Stimulated activated CD8-positive, alpha-beta memory T cell treated with anti-CD3 and anti-CD28 coated beads, Interleukin-4, amount 100 ng/mL, for 1 hour (primary cell): ENCODE results near the gene MRGPRF.

Experiments
- DNase-seq, 2 donors: peaks; one replicate each; pipeline ENCODE4 v3.0.0-alpha.2; 2020; ENCODE audit warnings: low read depth in 2 of 2, low spot score in 1 of 2

MRGPRF gene, protein sequence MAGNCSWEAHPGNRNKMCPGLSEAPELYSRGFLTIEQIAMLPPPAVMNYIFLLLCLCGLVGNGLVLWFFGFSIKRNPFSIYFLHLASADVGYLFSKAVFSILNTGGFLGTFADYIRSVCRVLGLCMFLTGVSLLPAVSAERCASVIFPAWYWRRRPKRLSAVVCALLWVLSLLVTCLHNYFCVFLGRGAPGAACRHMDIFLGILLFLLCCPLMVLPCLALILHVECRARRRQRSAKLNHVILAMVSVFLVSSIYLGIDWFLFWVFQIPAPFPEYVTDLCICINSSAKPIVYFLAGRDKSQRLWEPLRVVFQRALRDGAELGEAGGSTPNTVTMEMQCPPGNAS

DNA sequence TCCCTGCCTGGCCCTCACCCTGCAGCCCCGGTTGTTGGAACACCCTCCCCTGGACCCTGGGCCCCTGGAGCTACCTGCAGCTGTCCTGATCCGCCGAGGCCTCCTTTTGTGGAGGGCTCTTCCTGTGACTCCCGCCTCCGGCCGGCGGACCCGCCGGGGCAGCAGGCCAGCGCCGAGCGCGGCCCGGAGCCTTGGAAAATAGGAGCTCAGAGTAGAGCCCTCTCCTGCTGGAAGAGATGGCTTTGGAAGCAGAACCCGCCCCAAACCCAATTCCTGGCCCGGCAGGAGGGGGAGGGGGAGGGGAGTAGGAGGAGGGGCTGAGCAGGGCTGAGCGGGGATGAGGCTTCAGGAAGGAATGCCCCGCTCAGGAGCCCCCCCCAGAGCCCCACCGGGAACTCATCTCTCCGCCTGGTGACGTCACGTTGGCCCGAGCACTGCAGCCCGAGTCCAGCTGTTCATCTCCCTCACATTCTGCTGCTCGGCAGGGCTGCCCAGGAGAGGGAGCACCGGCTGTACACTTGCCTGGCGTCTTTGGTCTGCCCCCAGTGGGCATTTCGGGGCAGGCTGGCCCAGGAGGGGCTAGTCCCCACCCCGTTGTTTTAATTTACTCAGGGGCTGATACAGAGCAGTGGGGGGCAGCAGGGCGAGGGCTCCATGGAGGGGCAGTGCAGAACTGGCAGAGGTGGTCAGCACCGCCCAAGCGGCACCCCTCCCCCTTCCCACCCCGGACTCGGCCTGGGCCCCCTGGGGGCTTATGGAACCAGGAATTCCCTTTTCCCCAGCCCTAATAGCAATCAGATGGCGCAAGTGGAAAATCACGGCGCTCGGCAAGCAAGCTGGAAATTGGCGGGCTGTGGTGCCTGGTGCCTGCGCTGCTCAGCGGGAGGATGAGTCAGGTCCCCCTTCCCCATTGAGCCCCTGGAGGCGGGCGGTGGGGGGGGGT is at the start of gene MRGPRF:
Gene MRGPRF, minus strand, starts transcription at position 238 of the 943 bp plus-strand sequence. CDS start 3,345 bp downstream, outside the sequence.
- DNase-seq: no peak

DNA sequence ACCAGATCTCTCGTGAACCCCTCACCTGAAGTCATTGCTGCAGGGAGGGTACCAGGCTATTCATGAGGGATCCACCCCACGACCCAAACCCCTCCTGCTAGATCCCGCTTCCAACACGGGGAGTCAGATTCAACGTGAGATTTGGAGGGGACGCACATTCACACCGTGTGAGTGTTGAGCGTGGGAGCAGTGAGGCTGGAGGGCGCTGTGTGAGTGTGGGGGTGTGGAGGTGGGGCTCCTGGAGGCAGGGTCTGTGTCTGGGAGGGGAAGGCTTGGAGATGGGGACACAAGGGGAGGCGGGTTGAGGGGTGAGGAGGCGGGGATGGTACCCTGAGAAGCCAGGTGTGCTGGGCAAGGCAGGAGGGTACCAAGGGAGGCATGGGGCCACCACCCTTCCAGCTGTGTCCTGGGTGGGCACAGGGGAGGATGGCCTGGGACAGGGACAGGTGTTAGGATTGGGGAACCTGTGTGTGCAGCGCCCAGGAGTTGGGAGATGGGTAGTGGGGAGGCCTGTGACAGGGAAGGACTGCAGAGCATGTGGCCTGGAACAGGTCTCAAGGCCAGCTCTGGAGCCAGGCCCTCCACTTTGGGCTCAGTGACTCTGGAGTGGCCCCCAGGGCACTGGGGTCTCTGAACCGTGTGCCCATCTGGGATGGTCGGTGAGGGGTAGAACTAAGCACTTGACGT is 49.3 kb upstream of the MRGPRF start:
- DNase-seq: no peak

DNA sequence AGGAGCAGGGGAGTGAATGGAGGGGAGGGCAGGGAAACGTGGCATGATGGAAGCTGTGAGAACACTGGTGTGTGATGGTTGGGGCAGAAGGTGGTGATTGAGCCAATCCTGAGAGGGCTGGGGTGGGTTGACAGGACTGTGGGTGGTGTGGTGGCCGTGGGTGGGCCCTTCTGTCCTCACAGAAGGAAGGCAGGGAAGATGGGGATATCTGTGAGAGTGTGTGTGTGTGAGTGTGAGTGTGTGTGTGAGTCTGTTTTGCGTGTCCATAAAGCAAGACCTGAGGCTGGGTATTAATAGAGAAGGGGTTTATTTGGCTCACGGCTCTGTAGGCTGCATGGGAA is 48.6 kb upstream of the MRGPRF start:
- no peak for DNase-seq

DNA sequence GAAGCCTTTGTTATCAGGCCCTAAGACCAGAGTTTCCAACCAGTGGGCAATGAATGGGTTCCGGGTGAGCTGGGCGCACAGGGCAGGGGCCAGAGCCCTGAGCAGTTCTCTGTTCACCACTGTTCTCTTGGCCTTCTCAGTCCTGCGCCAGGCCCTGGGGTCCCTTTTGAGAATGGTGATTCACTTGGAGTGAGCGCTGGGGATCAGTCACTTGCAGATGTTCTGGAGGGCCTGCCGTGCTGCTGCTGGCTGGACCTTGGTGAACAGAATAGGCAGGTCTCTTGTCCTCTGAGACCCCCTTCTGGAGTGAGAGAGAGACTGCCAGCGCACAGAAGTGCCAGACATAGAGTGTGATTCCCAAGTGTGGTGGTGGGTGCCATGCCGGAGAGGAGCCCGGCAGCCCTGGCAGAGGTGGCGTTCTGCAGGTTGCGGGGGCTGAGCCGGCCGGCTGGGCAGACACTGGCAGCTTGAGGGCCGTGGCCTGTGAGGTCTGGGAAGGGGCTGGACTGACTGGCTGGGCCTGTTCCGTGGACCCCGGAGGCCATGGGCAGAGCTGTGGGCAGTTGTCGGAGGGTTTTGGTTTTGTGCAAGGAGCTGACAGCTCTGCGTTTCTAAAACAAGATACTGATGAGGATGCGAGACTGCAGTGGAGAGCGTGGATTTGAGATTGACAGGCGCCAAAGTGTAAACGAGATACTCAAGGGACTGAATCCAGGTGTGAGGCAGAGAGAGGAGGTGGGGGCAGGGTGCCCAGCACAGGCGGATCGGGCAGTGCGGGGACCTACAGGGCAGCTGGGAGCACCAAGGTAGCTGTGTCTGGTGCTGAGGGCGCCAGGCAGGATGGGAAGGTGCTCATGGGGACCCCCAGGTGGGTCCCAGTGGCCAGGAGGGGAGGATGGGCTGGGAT is 48.0 kb upstream of the MRGPRF start:
- DNase-seq: no peak

DNA sequence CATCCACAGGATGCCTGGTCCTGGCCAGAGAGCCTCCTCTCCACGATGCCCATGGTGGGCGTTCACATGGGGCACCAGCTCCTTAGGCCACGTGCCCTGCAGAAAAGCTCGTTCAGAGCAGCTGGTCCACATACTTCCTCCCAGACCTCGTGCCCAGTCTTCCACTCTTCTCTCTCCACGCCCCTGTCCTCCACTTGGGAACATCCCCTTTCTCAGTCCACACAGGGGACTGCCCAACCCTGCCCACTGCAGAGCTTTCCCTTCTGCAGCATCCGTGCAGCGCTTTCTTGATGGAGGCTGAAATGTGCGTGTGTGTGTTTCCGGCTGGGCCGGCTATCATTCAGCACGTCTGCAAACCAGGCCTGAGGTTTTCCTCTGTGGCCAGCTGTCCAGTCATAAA is 46.9 kb upstream of the MRGPRF start:
- no peak for DNase-seq

DNA sequence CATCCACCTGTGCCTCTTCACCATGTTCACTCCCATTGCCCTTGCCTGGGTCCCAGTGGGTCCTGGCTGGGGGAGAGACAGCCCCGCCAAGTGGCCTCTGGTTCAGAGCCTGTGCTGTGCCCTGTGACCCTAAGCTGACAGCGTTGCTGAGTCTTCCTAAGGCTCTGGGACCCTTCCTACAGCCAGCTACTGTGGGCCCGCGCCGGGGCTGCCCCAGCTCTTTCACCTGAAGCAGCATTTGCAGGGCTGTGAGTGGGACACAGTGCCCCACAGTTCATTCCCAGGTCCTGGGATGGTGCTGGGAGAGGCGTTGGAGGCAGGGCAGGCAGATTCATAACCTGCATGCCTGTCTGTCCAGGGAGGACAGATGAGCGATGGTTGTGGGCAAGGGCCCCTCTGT is 46.4 kb upstream of the MRGPRF start:
- DNase-seq: no peak

DNA sequence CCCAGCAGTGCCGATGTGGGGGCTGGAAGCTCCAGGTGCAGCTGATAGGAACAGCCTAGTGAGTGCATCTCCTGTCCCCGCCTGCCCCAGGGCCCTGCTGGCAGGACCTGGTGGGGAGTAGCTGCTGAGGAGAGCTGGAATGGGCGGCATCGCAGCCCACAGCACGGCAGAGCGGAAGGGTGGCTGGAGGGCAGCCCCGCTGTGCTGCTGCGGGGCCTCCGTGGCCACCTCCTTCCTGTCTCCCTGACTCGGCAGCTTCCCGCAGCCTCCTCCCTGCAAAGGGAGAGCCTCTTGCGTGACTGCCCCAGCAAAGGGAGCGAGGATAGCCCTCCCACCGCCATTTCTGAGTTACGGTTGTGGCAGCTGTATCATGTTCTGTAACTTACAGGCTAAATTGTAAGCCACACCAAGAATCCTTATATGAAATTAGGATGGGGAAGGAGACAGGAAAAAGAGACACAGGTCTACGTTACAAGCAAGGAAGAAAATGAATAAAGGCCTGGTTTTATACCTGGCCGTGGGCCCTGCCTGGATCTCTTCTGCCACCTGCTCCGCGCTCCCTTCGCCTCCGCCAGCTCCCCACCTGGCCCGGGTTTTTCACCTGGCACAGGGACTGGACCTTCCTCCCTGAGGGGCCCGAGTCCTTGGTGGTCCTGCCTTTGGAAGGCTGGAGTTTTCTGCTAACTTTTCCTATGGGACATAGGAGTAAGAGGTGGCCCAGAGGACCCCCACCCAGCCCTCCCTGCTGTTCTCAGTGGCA is 45.6 kb upstream of the MRGPRF start:
- no peak for DNase-seq

DNA sequence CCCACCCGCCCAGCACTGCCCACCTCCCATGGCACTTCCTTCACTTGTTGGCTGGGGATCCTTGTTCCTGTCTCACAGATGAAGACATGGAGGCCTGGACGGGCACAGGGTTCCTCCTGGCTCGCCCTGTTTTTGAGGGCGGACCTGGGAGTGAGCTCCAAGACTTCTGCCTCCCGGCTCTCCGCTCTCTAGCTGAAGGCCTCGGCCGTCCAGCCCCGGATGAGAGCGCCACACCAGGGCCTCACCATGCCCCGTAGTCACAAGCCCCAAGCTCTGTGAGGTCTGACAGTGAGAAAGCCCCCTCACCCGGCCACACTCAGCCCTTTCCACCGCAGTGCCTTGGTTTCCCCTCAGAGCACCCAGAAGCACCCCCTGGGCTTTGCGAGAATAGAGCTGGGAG is 44.8 kb upstream of the MRGPRF start:
- no peak for DNase-seq

DNA sequence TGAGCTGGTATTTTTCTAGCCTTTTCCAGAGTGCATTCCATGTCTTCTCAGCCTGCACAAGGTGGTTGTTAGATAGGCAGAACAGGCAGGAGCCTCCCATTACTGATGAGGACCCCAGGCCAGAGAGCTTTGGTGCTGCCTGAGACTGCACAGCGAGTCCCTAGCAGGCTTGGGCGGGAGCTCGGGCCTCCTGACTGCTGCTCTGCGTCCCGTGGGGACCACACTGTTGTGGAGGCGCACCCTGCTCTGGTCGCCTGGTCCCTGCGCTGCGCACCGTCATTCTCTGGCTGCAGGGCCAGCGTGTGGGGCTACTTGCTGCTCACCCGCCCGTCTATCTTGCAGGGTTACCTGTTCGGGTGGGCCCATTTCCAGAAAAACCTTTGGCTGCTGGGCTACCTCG is 44.2 kb upstream of the MRGPRF start:
- no peak for DNase-seq

DNA sequence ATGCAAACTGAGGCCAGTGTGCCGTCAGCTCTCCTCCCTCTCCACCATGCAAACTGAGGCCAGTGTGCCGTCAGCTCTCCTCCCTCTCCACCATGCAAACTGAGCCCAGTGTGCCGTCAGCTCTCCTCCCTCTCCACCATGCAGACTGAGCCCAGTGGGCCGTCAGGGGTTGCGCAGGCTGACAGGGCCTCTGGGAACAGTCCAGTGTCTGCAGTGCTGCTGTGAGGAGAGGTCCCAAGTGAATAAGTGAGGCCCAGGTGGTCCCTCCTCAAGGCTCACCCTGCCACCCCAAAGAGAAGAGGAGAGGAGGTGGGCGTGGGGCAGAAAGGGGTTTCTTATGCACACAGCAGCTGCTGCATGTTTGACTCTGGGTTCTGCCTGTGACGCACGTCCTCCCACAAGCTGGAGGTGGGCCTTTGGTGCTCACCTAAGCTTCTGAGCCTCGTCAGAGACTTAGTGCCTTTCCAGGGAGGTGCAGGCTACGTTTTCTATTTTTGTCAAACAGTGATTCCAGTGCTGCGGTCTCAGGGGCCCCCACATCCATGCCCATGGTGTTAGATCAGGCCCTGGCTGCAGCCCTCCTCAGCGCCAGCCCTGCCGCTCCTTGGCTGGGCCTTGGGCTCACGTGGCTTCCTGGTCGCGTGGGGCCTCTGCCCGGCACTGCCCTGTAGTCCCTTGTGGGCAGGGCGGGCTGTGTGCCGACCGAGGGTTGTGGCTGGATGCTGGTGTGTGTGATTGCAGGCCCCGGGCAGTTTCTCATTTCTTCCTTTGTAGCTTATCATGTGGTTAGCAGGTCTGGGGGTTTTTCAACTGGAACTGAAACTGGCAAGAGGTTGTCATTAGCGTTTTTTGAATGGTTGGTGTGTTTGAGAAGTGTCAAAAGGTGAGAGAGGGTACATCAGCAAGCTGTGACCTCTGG is 42.8 kb upstream of the MRGPRF start:
- no peak for DNase-seq

DNA sequence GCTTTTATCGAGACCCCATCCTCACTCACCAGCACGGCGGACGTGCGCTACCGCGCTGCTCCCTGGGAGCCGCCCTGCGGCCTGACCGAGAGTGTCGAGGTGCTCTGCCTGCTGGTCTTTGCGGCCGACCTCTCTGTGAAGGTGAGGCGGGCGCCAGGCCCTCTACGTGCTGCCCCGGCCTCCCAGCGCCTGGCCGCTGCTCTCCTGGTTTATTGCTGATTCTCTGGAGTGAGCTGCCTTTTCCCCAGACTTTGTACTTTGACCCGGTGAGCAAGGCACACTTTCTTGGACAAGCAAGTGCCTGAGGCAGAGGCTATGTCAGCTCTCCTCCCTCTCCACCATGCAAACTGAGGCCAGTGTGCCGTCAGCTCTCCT is 42.2 kb upstream of the MRGPRF start:
- DNase-seq: no peak

DNA sequence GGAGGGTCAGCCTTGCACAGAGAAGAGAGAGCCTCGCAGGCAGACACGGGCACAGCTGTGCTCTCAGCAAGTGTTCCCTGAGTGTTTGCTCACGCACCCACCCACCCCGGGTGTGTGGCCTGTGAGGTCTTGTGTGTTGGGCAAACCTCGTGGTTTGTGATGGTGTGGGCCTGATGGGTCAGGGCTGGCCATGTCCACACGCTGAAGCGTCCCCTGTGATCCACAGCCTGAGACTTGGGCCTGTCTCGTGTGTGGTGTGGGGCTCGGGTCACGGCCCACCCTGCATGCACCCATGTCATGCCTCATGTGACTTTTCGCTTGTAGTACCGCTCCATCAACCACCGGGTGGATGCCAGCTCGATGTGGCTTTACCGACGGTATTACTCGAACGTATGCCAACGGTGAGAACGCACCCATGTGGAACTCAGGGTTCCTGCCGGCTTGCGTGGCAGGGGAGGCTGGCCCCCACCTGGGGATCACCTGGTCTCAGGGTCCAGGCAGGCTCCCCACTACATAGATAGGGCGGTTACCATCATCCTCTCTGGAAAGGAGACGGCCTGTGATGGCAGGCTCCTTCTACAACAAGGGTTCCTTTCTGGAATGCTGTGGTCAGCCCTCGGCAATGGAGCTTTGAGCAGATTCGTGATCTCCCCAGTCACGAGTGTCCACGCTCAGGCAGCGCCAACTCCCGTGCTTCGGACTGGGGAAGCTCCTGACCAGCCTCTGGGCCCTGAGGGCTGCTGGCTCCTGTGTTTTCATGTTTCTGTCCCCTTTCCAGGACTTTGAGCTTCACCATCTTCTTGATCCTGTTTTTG is 41.6 kb upstream of the MRGPRF start:
- no peak for DNase-seq

DNA sequence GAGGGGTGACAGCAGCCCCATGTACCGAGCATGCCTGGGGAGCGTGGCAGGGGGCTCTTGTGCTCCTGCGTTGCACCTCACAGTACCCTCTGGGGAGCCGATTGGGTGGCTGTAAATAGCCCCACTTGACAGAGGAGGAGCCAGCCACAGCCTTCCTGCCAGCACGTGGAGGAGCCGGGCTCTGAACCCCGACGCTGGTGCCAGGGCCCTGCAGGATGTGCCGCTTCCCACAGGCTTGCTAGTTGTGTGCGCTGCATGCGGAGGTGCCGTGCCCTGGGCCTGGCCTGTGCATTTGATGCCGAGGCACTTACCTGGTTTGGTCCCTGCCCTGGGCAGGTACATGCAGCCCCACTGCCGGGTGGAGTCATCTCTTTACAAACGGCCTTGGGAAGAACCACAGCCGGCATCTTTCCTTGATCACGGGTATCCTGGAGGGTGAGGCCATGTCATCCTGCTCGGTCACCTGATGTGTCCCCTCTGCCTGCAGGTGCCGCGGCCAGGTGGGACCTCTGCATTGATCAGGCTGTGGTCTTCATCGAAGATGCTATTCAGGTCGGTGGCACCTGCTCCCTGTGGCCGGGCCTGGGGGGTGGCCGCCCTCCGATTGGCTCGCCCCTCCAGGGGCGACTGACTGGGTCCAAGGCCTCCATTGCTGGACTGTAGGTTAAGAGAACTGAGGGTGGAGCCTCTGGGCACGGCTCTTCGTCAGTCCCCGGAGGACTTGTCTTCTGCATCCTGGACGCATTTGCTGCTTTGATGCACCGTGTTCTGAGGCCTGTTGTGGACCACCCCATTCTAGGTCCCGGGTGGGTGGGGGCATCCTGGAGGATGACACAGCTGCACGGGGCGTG is 40.7 kb upstream of the MRGPRF start:
- no peak for DNase-seq

DNA sequence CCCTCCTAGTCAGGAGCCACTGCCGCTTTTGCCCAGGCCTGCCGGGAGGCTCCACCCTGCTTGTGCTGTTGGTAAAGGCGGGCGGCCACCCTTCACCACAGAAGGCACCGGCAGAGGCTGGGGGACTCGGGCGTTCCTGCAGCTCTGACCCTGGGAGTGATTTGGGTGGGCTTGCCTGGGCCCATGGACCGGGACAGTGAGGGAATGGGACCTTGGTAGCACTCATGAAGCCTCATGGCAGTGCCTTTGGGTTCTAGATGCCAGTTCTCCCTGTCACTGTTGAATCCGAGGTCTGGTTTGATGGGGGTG is 40.1 kb upstream of the MRGPRF start:
- DNase-seq: no peak

DNA sequence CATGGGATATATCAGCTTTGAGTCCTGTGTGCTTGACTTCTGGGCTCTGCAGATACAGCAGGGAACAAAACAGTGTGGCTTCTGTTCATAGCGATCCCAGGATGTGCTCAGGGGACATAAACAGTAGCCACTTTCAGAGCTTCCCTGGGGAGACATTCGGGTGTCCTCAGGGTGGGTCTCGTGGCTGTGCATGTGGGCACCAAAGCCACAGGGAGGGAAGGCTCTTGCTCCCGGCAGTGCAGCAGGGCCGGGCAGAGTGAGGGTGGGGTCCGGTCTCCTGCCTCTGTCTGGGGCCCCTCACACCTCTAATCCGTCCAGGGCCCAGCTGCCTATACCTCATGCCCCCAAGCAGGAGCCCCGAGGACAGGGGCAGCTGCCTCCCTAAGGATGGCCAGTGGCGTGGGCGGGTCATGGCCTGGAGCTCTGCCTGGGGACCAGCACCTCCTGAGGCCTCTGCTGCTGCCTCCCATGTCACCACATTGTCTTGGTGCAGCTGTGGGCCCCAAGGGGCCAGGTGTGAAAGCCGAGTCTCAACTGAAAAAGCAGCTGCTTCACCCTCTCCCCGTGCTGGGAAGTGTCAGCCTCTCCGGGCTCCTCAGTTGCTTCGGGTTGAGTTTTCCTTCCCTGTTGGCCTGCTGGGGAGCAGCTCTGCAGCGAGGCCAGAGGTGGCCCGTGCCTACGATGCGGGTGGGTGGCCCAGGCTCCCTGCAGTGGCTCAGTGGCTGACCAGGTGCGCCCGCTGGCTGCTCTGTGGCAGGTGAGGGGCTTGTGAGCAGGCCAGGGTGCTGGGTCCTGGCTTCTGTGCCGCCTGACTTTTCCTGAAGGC is 39.5 kb upstream of the MRGPRF start:
- no peak for DNase-seq
